ENCODE results near the gene CTSW. TPM values are rescaled to one million over a fixed set of nuclear protein-coding genes. Genes with fewer than 3 reads are reported as not detected.

CTSW gene
- total and polyA plus RNA-seq, 5 donors from 2014 or later: 3.5 to 35.9 (median 12.4) TPM

DNA sequence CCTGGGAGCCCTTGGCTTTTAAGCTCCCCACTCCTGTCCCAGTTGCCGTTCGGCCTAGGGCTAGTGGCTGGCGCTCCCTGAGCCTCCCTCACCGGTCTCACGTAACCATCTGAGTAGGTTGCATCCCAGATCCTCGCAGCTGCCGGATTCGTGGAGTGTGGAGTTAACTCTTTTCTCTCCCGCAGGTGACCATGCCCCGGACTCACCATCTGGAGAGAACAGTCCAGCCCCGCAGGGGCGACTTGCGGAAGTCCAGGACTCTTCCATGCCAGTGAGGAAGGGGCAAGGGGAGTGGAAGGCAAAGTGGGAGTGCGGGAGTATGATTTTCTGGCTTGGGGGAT is 18.5 kb upstream of the CTSW start:
- Histone ChIP-seq H3K9me3 (ENCODE audit: control insufficient read depth in 2 of 2, low read length in 2 of 2) (no peaks in the 10 kb centered on the region), H3K4me1 (ENCODE audit: control insufficient read depth, insufficient read depth, low read length, poor library complexity, severe bottlenecking) (peaks cover 49% of the 10 kb centered on the region), H3K36me3 (ENCODE audit: control insufficient read depth, insufficient read depth, low read length) (peaks cover 40% of the 10 kb centered on the region), H3K27me3 (ENCODE audit: control insufficient read depth, insufficient read depth, low read length) (no peaks in the 10 kb centered on the region), H3K27ac (ENCODE audit: insufficient read depth, low read length, poor library complexity, severe bottlenecking) (peak overlapping the region; percentile 95), H3K4me3 (ENCODE audit: low read depth, low read length) (peak overlapping the region; percentile 65)
- Mint-ChIP-seq H3K9me3 (no peaks in the 10 kb centered on the region), H3K4me1 (peaks cover 3 to 39% (median 29%) of the 10 kb centered on the region in 4 donors), H3K36me3 (peaks cover 16% of the 10 kb centered on the region), H3K27ac (peak overlapping the region in 2 of 3 donors; percentile 96 to 98), H3K27me3 (peaks cover 7% of the 10 kb centered on the region), H3K4me3 (peak overlapping the region; percentile 94 to 99 (median 96))
- ATAC-seq (ENCODE audit: low read depth in 2 of 2): no peak
- DNase-seq: no peak

DNA sequence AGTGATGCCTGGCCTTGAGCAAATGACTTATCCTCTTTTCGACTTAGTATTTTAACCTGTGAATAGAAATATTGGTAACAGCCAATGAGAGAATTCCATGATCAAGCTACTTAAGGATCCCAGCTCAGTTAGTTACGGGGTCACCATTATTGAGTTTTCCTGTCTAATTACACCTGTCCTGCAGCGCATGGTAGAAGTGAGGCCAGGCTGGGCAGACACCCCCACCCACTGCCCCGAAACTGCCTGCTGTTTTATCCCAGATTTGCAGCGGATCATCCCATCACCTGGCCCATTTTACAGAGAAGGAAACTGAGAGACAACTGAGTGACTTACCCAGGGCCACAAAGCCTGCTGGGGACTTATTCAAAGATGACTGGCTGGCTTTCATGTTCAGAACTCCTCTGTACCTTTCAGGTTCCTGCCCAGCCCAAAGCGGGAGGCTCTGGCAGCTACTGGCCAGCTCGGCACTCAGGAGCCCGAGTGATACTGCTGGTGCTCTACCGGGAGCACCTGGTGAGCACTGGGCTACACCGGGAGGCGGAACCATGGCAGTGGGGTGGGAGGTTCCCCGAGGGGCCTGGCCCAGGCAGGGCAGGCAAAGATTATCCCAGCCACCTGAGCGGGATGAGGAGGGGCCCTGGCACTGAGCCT is 18.0 kb upstream of the CTSW start:
- Mint-ChIP-seq H3K4me1 (peaks cover 3 to 34% (median 24%) of the 10 kb centered on the region in 4 donors), H3K27ac (peak overlapping the region in 2 of 3 donors; percentile 42 to 43), H3K27me3 (peaks cover 7% of the 10 kb centered on the region), H3K4me3 (peak overlapping the region; percentile 51 to 99 (median 94)), H3K9me3 (no peaks in the 10 kb centered on the region), H3K36me3 (peaks cover 10% of the 10 kb centered on the region)
- H3K4me1 ChIP-seq (ENCODE audit: control insufficient read depth, insufficient read depth, low read length, poor library complexity, severe bottlenecking): peaks cover 44% of the 10 kb centered on the region
- DNase-seq (no peak), ATAC-seq (ENCODE audit: low read depth in 2 of 2) (no peak)
- peaks cover 39% of the 10 kb centered on the region for H3K36me3 ChIP-seq (ENCODE audit: control insufficient read depth, insufficient read depth, low read length)
- H3K4me3 ChIP-seq (ENCODE audit: low read depth, low read length): peak overlapping the region; percentile 65
- H3K27me3 ChIP-seq (ENCODE audit: control insufficient read depth, insufficient read depth, low read length): no peaks in the 10 kb centered on the region
- H3K27ac ChIP-seq (ENCODE audit: insufficient read depth, low read length, poor library complexity, severe bottlenecking): no peak overlapping the region
- no peaks in the 10 kb centered on the region for H3K9me3 ChIP-seq (ENCODE audit: control insufficient read depth in 2 of 2, low read length in 2 of 2)

DNA sequence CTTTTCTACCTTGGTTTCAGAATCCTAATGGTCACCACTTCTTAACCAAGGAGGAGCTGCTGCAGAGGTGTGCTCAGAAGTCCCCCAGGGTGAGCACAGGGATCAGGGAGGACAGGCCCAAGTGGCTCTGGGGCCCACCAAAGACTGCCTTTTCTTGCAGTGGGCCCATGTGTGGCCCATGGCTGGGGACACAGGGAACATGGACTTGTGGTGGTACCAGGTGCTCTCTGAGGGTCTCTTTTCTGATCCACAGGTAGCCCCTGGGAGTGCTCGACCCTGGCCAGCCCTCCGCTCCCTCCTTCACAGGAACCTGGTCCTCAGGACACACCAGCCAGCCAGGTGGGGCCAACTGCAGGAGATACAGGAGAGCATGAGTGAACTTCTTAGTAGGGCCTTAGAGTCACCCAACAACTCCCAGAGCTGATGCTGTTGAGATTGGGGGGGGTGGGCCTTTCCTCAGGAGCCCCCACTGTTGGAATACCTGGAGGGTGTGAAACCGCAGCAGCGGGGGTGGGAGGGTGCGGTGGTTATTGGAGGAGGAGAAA is 17.4 kb upstream of the CTSW start:
- DNase-seq: no peak

DNA sequence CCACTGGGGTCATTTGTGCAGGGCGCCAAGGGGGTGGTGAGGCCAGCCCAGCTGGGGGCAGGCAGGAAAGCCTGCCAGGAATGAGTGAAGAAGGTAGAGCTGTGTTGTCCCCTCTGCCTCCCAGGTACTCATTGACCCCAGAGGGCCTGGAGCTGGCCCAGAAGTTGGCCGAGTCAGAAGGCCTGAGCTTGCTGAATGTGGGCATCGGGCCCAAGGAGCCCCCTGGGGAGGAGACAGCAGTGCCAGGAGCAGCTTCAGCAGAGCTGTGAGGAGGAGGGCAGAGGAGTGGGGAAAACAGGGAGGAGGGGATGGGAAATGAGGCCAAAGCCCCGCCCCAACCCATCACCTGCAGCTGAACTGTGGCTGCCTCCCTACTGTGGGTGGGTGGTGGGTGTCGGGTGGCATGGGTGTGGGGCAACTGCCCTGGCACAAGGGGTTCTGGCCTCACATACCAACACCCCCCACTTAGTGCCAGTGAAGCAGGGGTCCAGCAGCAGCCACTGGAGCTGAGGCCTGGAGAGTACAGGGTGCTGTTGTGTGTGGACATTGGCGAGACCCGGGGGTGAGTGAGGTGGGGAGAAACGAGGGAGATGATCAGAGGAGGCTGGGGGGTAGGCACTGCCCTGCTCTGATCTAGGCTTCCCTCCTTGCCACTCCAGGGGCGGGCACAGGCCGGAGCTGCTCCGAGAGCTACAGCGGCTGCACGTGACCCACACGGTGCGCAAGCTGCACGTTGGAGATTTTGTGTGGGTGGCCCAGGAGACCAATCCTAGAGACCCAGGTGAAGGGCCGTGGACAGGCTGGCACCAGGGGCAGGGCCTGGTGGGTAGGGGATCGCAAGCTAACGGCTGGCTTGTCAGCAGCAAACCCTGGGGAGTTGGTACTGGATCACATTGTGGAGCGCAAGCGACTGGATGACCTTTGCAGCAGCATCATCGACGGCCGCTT is 16.4 kb upstream of the CTSW start:
- peaks cover 8% of the 10 kb centered on the region for H3K36me3 Mint-ChIP-seq
- ATAC-seq (ENCODE audit: low read depth in 2 of 2): no peak
- peaks cover 41% of the 10 kb centered on the region for H3K36me3 ChIP-seq (ENCODE audit: control insufficient read depth, insufficient read depth, low read length)
- H3K9me3 Mint-ChIP-seq: no peaks in the 10 kb centered on the region
- H3K27ac ChIP-seq (ENCODE audit: insufficient read depth, low read length, poor library complexity, severe bottlenecking): no peak overlapping the region
- DNase-seq: no peak
- H3K4me1 Mint-ChIP-seq: peaks cover 3 to 30% (median 20%) of the 10 kb centered on the region in 4 donors
- peak overlapping the region in 2 of 3 donors; percentile 65 to 93 for H3K27ac Mint-ChIP-seq
- H3K9me3 ChIP-seq (ENCODE audit: control insufficient read depth in 2 of 2, low read length in 2 of 2): no peaks in the 10 kb centered on the region
- H3K4me1 ChIP-seq (ENCODE audit: control insufficient read depth, insufficient read depth, low read length, poor library complexity, severe bottlenecking): peaks cover 40% of the 10 kb centered on the region
- H3K27me3 ChIP-seq (ENCODE audit: control insufficient read depth, insufficient read depth, low read length): no peaks in the 10 kb centered on the region
- H3K4me3 ChIP-seq (ENCODE audit: low read depth, low read length): no peak overlapping the region
- H3K4me3 Mint-ChIP-seq: peak overlapping the region in 1 of 4 donors; percentile 63
- H3K27me3 Mint-ChIP-seq: peaks cover 3% of the 10 kb centered on the region

More for the DNA sequence above, 17.4 kb upstream of the CTSW start:
- Mint-ChIP-seq H3K9me3 (no peaks in the 10 kb centered on the region), H3K27ac (peak overlapping the region in 1 of 3 donors; percentile 65), H3K36me3 (peaks cover 8% of the 10 kb centered on the region), H3K4me1 (peaks cover 3 to 31% (median 21%) of the 10 kb centered on the region in 4 donors), H3K4me3 (peak overlapping the region in 3 of 4 donors; percentile 38 to 94 (median 63)), H3K27me3 (peaks cover 7% of the 10 kb centered on the region)
- Histone ChIP-seq H3K27ac (ENCODE audit: insufficient read depth, low read length, poor library complexity, severe bottlenecking) (no peak overlapping the region), H3K36me3 (ENCODE audit: control insufficient read depth, insufficient read depth, low read length) (peaks cover 39% of the 10 kb centered on the region), H3K27me3 (ENCODE audit: control insufficient read depth, insufficient read depth, low read length) (no peaks in the 10 kb centered on the region), H3K4me3 (ENCODE audit: low read depth, low read length) (no peak overlapping the region), H3K9me3 (ENCODE audit: control insufficient read depth in 2 of 2, low read length in 2 of 2) (no peaks in the 10 kb centered on the region), H3K4me1 (ENCODE audit: control insufficient read depth, insufficient read depth, low read length, poor library complexity, severe bottlenecking) (peaks cover 40% of the 10 kb centered on the region)
- ATAC-seq (ENCODE audit: low read depth in 2 of 2): no peak

DNA sequence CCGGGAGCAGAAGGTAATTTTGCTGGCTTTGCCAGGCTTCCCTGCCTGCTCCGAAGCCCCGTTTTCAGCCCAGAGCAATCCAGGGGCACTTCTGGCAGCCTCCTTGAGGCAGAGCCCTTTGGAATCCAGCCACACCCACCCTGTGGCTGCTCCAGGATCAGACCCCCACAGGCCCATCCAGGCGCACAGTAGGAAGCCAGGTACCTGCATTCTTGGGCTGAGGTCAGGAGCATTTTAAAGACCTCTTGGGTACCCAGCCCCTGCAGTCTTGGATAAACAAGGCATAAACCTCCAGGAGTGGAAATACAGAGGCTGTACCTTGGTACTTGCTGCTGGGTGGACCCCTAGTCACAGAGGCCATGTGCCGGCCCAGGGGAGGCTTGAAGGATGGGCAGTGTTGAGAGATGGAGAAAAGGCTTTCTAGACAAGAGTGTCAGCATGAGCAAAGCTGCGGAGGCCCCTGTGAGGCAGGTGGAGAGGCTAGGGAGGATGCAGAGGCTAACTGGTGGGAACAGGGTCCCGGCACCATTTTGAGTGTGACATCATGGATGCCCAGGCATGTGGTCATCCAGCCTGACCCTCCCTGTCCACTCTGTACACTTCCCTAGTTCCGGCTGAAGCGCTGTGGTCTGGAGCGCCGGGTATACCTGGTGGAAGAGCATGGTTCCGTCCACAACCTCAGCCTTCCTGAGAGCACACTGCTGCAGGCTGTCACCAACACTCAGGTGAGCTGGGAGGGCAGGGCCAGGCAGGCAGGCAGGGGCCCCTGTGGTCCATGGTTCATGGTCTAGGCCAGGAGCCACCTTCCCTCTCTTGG is 15.5 kb upstream of the CTSW start:
- Histone ChIP-seq H3K27me3 (ENCODE audit: control insufficient read depth, insufficient read depth, low read length) (no peaks in the 10 kb centered on the region), H3K27ac (ENCODE audit: insufficient read depth, low read length, poor library complexity, severe bottlenecking) (no peak overlapping the region), H3K4me3 (ENCODE audit: low read depth, low read length) (no peak overlapping the region), H3K9me3 (ENCODE audit: control insufficient read depth in 2 of 2, low read length in 2 of 2) (no peaks in the 10 kb centered on the region), H3K4me1 (ENCODE audit: control insufficient read depth, insufficient read depth, low read length, poor library complexity, severe bottlenecking) (peaks cover 31% of the 10 kb centered on the region), H3K36me3 (ENCODE audit: control insufficient read depth, insufficient read depth, low read length) (peaks cover 41% of the 10 kb centered on the region)
- Mint-ChIP-seq H3K36me3 (peaks cover 8% of the 10 kb centered on the region), H3K4me3 (no peak overlapping the region), H3K9me3 (no peaks in the 10 kb centered on the region), H3K27me3 (no peaks in the 10 kb centered on the region), H3K4me1 (peaks cover 0 to 22% (median 14%) of the 10 kb centered on the region in 4 donors), H3K27ac (no peak overlapping the region)
- DNase-seq: no peak
- ATAC-seq (ENCODE audit: low read depth in 2 of 2): no peak

DNA sequence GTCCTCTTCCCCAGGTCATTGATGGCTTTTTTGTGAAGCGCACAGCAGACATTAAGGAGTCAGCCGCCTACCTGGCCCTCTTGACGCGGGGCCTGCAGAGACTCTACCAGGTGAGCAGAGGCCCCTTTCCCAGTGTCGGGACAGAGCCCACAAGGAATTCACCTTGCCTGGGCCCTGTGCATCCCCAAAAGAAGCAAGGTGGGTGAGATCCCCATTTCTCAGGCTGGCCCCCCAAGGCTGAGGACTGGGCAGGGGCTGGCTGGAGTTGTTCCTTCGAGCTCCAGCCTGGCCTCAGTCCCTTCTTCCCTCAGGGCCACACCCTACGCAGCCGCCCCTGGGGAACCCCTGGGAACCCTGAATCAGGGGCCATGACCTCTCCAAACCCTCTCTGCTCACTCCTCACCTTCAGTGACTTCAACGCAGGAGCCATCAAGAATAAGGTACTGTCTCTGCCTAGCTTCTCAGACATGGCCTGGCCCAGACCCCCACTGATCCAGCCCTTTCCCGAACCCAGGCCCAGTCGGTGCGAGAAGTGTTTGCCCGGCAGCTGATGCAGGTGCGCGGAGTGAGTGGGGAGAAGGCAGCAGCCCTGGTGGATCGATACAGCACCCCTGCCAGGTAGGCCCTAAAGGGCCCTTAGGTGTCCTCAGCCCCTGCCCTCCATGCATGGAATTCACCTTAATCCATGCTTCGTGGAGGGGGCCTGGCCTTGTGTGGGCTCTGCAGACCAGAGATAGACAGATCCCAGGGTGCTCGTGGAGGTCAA is 14.7 kb upstream of the CTSW start:
- Mint-ChIP-seq H3K36me3 (peaks cover 8% of the 10 kb centered on the region), H3K9me3 (no peaks in the 10 kb centered on the region), H3K4me1 (peaks cover 0 to 17% (median 11%) of the 10 kb centered on the region in 4 donors), H3K4me3 (no peak overlapping the region), H3K27ac (no peak overlapping the region), H3K27me3 (no peaks in the 10 kb centered on the region)
- DNase-seq (no peak), ATAC-seq (ENCODE audit: low read depth in 2 of 2) (no peak)
- Histone ChIP-seq H3K4me3 (ENCODE audit: low read depth, low read length) (no peak overlapping the region), H3K4me1 (ENCODE audit: control insufficient read depth, insufficient read depth, low read length, poor library complexity, severe bottlenecking) (peaks cover 23% of the 10 kb centered on the region), H3K27ac (ENCODE audit: insufficient read depth, low read length, poor library complexity, severe bottlenecking) (no peak overlapping the region), H3K27me3 (ENCODE audit: control insufficient read depth, insufficient read depth, low read length) (no peaks in the 10 kb centered on the region), H3K36me3 (ENCODE audit: control insufficient read depth, insufficient read depth, low read length) (peaks cover 41% of the 10 kb centered on the region), H3K9me3 (ENCODE audit: control insufficient read depth in 2 of 2, low read length in 2 of 2) (no peaks in the 10 kb centered on the region)
